Measurements from ENCODE around the gene GRID1.

DNA sequence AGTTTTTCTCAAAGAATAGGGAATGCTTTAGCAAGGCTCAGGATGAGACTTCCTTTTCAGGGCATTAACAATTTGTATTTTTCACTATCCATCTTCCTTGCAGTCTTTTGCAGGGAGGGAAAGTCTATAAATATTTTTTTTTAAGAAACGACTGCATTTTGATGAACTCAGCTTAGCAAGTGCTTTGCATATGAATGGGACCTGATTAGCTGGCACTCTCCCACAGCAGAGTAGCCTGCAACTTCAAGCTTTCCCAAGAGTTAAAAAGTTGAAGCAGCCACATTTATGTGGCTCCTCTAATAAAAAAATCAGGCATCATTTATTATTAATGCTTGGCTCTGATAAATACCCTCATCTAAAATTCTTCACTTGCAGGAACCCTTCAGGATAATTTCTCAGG, 134.0 kb downstream of the GRID1 start:
- no peak for TF ChIP-seq POLR2A (IDR thresholded peaks at IDR 0.05; ENCODE audit: low read length)
- TF ChIP-seq GATA1 (IDR thresholded peaks at IDR 0.05; ENCODE audit: low read depth, low read length), result no peak

All from erythroblast (primary cell).